Skeletal muscle satellite cell (primary cell): Measurements from ENCODE around the gene HPSE2.

ENCODE experiments used
- H3K27me3 ChIP-seq: 2 replicates; pipeline ENCODE4 v1.7.0; 2013; ENCODE audit warnings: low read length; ENCODE audit not compliant: control insufficient read depth, insufficient read depth
- H3K36me3 ChIP-seq: 2 replicates; pipeline ENCODE4 v1.7.0; 2013; ENCODE audit warnings: mild to moderate bottlenecking, control low read depth, low read length; ENCODE audit not compliant: insufficient read depth
- H3K4me1 ChIP-seq: 2 replicates; pipeline ENCODE4 v1.7.0; 2013; ENCODE audit warnings: low read length; ENCODE audit not compliant: control insufficient read depth, insufficient read depth
- H3K4me2 ChIP-seq: 2 replicates; pipeline ENCODE4 v1.7.0; 2013; ENCODE audit warnings: mild to moderate bottlenecking, low read length
- H3K4me3 ChIP-seq: 2 replicates; pipeline ENCODE4 v1.7.0; 2013; ENCODE audit warnings: low read length
- H3K9ac ChIP-seq: 2 replicates; pipeline ENCODE4 v1.7.0; 2013; ENCODE audit warnings: mild to moderate bottlenecking, low read depth, low read length, moderate library complexity
- H3K9me3 ChIP-seq: replicated peaks from 2 replicates; pipeline ENCODE4 v1.7.0; 2013; ENCODE audit warnings: mild to moderate bottlenecking, control low read depth, low read length

The HPSE2 gene

DNA sequence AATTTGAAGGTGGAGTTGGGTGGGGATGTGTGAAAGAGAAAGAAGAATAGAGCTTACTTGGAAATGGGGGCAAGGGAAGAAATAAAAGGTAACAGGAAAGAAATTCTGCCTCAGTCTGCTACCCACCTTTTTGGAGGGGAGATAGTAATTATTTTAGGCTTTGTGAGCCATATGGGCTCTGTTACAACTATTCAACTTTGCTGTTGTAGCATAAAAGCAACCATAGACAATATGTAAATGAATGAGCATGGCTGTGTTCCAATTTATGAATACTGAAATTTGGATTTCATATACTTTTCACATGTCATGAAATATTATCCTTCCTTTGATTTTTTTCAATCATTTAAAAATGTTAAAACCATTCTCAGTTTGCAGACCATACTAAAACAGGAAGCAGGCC lies 176.9 kb downstream of the HPSE2 start:
- H3K4me2 ChIP-seq, result no peak overlapping the region
- no peaks in the 10 kb centered on the region for H3K36me3 ChIP-seq
- H3K4me3 ChIP-seq, result no peak overlapping the region
- no peaks in the 10 kb centered on the region for H3K27me3 ChIP-seq
- no peak overlapping the region for H3K9ac ChIP-seq
- no peaks in the 10 kb centered on the region for H3K4me1 ChIP-seq
- H3K9me3 ChIP-seq, result no peaks in the 10 kb centered on the region

DNA sequence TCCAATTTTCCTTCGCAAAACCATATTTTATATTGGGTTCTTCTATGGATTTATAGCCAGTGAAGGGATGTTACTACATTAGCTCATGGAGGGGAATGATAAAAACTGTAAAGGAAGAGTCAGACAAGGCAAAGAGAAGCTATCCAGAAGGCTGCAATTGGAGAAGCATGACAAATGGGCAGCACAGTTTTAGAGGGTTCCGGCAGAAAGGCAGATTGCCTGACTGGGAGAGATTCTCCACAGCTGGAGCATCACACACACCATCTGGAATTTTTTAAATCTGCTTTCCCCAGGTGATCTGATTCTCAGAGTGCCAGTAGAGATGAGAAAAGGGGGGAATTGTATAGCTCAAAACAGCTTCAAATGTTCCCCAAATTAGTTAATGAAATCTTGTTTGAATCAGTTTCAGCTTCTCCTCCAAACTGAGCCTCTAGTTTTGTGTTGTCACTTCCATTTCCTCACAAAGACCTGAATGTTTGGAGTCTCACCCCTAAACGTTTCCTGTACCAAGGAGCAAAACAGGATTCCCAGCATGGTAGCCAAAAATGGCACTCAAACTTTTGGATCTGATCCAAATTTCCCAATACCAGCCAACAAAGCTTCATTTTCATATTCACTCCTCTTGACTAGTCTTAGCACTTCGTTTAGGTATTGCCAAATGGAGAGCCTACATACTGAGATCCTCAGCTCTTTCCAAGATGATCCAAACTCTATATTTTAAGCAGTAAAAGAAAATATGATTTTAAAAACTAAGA lies 177.5 kb downstream of the HPSE2 start:
- Histone ChIP-seq H3K4me3 (no peak overlapping the region), H3K4me1 (no peaks in the 10 kb centered on the region), H3K27me3 (no peaks in the 10 kb centered on the region)

DNA sequence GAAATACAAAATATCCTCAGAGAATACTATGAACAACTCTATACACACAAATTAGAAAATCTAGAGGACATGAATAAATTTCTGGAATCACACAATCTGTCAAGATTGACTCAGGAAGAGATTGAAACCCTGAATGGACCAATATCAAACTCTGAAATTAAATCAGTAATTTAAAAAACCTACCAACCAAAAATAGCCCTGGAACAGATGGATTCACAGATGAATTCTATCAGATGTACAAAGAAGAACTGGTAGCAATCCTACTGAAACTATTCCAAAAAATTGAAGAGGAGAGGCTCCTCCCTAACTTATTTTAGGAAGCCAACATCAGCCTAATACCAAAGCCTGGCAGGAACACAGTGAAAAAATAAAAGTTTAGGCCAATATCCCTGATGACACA lies 190.0 kb downstream of the HPSE2 start:
- Histone ChIP-seq H3K4me2 (no peak overlapping the region), H3K9ac (no peak overlapping the region), H3K36me3 (no peaks in the 10 kb centered on the region), H3K4me1 (no peaks in the 10 kb centered on the region), H3K4me3 (no peak overlapping the region), H3K9me3 (no peaks in the 10 kb centered on the region), H3K27me3 (no peaks in the 10 kb centered on the region)

More for the DNA sequence above, 177.5 kb downstream of the HPSE2 start:
- H3K9ac ChIP-seq, result no peak overlapping the region
- no peaks in the 10 kb centered on the region for H3K36me3 ChIP-seq
- H3K4me2 ChIP-seq, result no peak overlapping the region
- no peaks in the 10 kb centered on the region for H3K9me3 ChIP-seq

DNA sequence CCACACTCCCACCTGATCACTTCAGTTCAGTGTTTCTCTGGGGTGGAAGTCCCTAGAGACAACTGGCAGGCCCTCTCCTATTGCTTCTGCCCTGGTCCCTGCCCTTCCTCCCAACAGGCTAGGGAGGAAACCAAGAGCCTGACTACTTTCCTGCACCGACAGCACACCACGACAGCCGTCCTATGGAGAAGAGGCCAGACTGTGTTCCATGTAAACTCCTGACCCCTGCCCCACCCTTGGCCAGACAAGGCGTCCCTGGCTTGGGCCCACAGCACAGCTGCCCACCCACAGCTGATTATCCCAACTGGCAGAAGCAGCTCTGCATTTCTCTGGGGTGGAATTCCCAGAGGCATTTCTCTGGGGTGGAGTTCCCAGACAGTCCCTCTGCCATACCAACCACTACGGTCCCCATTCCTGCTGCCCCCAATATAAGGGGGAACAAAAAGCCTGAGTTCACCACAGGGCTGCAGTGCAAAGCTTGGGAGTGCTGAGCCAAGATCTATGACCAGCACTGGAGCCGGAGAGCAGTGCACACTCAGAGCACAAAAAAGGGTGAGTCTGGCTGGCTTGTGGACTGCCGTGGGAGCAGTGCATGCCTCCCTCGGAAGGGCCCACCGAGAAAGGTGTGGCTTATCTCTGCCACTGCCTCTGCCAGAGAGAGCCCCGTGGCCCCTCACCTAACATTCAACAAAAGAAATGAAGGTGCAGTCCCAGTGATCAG lies 193.4 kb downstream of the HPSE2 start:
- Histone ChIP-seq H3K36me3 (no peaks in the 10 kb centered on the region), H3K4me3 (no peak overlapping the region), H3K9me3 (no peaks in the 10 kb centered on the region), H3K9ac (no peak overlapping the region), H3K4me1 (no peaks in the 10 kb centered on the region), H3K4me2 (no peak overlapping the region), H3K27me3 (no peaks in the 10 kb centered on the region)

DNA sequence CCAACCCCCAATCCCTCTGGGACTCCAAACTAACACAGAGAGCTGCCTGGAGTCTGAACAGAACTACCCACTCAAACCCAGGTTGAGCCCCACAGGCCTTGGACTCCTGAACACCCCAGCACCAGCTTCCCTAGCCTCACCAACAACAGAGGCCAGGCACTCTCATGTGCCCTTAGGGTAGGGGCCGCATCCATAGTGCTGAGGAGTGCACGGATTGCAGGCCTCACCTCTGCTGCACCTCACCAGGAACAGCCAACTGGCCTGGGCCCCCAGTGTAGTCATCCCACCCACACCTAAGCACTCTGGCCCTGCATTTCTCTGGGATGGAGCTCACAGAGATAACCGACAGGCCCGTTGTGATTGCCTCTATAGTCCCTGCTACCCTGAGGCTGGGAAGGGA lies 194.2 kb downstream of the HPSE2 start:
- H3K4me1 ChIP-seq, result no peaks in the 10 kb centered on the region

DNA sequence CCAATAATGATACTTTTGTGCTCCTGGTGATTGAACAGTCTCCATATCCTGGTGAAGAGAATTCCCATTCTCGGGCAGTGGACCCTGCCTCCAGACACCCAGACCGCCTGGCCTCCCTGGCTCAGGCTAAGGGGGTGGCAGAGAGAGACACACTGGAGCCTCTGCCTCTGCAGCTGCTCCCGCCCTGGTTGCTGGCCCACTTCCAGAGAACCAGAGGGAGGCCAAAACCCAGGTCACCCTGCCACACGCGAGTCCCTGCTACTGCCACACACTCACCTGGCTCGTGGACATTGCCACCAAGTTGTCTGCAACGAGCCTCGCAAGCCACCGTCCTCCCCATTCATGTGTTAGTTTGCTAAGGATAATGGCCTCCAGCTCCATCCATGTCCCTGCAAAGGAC lies 221.8 kb downstream of the HPSE2 start:
- Histone ChIP-seq H3K4me1 (no peaks in the 10 kb centered on the region), H3K27me3 (no peaks in the 10 kb centered on the region), H3K9ac (no peak overlapping the region), H3K9me3 (no peaks in the 10 kb centered on the region), H3K4me3 (no peak overlapping the region), H3K4me2 (no peak overlapping the region), H3K36me3 (no peaks in the 10 kb centered on the region)

More for the DNA sequence above, 194.2 kb downstream of the HPSE2 start:
- H3K4me2 ChIP-seq, result no peak overlapping the region
- no peaks in the 10 kb centered on the region for H3K27me3 ChIP-seq
- no peak overlapping the region for H3K4me3 ChIP-seq
- no peaks in the 10 kb centered on the region for H3K36me3 ChIP-seq
- H3K9ac ChIP-seq, result no peak overlapping the region
- no peaks in the 10 kb centered on the region for H3K9me3 ChIP-seq

DNA sequence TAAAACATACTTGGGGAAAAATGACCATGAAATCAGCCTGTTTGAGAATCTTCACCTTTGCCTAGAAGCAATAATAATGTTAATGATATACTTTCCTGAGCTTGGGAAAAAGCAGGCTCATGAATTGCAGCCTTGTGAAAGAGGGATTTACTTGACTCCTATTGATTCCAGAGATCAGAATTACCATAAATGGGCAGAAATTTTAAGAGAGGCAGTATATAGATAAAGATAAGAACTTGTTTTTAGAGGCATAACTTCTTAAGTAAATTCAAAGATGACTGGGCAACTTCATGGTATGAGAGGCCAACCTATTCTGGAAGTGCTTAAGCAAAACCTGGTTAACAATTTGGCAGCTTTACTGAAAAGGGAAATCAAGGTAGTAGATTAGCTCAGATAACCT lies 225.4 kb downstream of the HPSE2 start:
- Histone ChIP-seq H3K9ac (no peak overlapping the region), H3K4me3 (no peak overlapping the region), H3K9me3 (no peaks in the 10 kb centered on the region), H3K36me3 (no peaks in the 10 kb centered on the region), H3K27me3 (no peaks in the 10 kb centered on the region), H3K4me1 (no peaks in the 10 kb centered on the region), H3K4me2 (no peak overlapping the region)

DNA sequence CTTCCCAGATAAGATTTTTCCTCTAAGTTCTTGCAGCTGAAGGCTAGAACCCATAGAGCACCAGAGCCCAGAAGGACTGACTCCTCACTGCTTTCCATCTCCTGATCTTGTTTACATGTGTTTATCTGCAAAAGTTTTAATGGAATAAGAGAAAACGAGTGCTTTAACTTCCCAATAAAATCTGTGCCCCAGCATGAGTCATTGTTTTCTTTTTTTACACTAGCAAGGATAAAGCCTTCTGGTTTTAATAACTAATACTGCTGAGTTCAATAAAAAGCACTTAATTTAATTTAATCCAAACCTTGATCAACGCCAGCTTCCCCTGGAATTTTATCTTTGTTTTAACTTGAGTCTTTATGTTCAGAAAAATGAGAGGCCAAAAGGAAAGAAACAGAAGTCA lies 227.6 kb downstream of the HPSE2 start:
- Histone ChIP-seq H3K4me2 (no peak overlapping the region), H3K27me3 (no peaks in the 10 kb centered on the region), H3K36me3 (no peaks in the 10 kb centered on the region), H3K9me3 (no peaks in the 10 kb centered on the region), H3K4me3 (no peak overlapping the region), H3K9ac (no peak overlapping the region), H3K4me1 (no peaks in the 10 kb centered on the region)

DNA sequence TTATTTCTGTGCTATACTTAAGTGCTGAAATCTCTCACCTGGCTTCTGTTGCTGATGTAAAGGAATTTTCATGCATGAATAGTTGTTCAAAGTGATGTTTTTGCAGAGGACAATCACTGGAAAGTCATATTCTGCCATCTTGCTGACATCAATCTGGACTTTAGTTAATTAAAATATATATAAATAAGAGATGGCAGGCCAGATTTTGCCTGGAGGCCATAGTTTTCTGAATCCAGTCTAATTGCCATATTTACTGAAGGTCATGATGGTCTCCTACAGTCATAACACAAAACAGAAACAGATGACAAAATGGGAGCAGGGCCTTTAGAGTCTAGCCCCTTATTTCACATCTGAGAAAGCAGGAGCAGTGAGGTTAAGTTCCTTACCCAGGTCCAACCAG lies 228.2 kb downstream of the HPSE2 start:
- Histone ChIP-seq H3K9ac (no peak overlapping the region), H3K36me3 (no peaks in the 10 kb centered on the region), H3K27me3 (no peaks in the 10 kb centered on the region), H3K4me1 (no peaks in the 10 kb centered on the region), H3K4me2 (no peak overlapping the region), H3K4me3 (no peak overlapping the region), H3K9me3 (no peaks in the 10 kb centered on the region)

DNA sequence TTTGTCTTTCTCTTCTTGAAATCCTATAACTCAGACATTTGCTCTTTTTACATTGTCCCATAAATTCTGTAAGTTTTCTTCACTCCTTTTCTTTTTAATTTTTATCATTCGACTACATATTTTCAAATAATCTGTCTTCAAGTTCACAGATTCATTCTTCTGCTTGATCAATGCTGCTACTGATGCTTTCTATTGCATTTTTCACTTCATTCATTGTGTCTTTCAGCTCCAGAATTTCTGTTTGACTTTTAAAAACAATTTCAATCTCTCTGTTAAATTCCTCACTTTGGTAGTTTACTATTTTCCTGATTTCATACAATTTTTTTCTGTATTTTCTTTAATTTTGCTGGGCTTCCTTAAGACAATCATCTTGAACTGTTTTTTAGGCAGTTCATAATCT lies 230.4 kb downstream of the HPSE2 start:
- Histone ChIP-seq H3K4me2 (no peak overlapping the region), H3K36me3 (no peaks in the 10 kb centered on the region), H3K9ac (no peak overlapping the region), H3K4me3 (no peak overlapping the region), H3K9me3 (no peaks in the 10 kb centered on the region), H3K4me1 (no peaks in the 10 kb centered on the region), H3K27me3 (no peaks in the 10 kb centered on the region)

DNA sequence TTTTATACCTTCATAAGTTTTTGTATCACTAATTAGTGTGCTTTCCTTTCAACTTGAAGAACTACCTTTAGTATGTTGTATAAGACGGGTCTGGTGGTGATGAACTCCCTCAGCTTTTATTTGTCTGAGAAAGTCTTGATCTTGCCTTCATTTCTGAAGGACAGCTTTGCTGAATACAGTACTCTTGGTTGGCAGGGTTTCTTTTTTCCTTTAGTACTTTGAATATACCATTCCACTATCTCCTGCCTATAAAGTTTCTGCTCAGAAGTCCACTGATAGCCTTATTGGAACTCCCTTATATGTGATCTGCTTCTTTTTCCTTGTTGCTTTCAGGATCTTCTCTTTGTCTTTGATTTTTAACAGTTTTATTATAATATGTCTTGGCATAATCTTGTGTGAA lies 230.9 kb downstream of the HPSE2 start:
- no peaks in the 10 kb centered on the region for H3K27me3 ChIP-seq
- H3K4me1 ChIP-seq, result no peaks in the 10 kb centered on the region
- H3K36me3 ChIP-seq, result no peaks in the 10 kb centered on the region
- H3K4me3 ChIP-seq, result no peak overlapping the region
- no peak overlapping the region for H3K4me2 ChIP-seq
- H3K9me3 ChIP-seq, result no peaks in the 10 kb centered on the region
- no peak overlapping the region for H3K9ac ChIP-seq

DNA sequence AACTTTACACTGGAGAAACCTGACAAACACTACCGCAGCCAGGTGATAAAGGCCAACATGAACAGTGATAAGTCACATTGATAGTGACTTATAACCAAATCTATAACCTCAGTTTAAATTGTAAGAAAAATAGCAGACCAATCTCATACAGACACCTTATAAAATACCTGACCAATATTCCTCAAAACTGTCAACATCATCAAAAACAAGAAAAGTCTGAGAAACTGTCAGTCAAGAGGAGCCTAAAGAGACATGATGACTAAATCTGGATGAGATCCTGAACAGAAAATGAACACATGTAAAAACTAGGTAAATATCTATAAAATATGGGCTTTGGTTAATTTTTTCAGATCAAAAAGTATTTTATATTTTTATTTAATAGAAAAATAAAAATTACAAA lies 233.3 kb downstream of the HPSE2 start:
- H3K9me3 ChIP-seq, result no peaks in the 10 kb centered on the region
- H3K4me2 ChIP-seq, result no peak overlapping the region
- H3K27me3 ChIP-seq, result no peaks in the 10 kb centered on the region
- H3K4me3 ChIP-seq, result no peak overlapping the region
- H3K9ac ChIP-seq, result no peak overlapping the region
- no peaks in the 10 kb centered on the region for H3K36me3 ChIP-seq
- no peaks in the 10 kb centered on the region for H3K4me1 ChIP-seq
